Epithelial cell of prostate (primary cell): Measurements from ENCODE around the gene IGF2.

ENCODE experiments used
- DNase-seq: peaks from one replicate; pipeline ENCODE4 v3.0.0-alpha.2; 2011; ENCODE audit warnings: low read depth, low spot score
- H3K27ac ChIP-seq: fragments of 450-650 bp; 2 replicates; pipeline ENCODE4 v1.5.1; 2017; ENCODE audit warnings: mild to moderate bottlenecking

The IGF2 gene

DNA sequence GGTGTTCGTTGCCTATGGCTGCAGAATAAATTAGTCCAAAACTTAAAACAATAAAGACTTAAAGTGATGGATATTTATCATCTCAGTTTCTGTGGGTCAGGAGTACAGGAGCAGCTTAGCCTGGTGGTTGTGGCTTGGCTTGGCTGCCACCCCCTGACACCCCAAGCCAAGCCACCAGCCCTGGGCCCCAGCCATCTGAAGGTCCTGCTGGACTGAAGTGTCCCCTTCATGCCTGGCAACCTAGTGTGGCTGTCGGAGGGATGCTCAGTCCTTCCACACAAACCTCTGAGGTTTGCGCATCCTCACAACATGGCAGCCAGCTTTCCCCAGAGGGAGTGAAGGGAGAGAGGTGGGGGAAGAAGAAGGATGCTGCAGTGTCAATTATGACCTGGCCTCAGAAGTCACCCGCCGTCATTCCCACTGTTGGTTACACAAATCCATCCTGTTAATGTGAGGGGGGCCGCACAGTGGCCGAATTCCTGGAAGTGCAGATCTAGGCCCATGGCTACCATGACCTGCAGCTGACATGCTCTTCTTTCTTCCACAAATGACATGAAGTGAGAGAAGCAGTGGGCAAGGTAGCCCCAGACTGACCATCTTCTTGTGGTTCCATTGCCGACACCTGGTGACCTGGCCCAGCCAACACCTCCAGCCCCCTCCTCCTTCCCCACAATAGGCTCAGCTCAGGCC, 31.1 kb downstream of the IGF2 start:
- H3K27ac ChIP-seq: no peak overlapping the region
- no peak for DNase-seq

DNA sequence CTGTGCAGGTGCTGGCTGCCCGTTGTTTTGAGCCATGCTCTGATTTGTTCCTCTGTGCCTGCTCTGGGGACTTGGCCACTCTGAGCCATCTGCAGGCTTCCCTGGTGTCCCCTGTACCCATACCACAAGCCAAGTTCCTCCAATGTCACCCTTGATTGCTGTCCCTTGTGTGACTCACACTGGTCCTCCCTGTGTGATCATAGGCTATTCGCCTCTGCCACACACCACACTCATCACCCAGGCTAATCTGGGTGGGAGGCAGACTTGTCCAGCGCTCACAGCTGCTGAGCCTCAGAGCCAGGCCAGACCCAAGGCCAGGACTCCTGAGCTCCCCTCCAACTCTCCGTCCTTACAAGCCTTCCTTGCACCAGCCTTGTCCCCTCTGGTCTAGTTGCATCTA, 31.7 kb downstream of the IGF2 start:
- DNase-seq: no peak
- H3K27ac ChIP-seq: no peak overlapping the region

DNA sequence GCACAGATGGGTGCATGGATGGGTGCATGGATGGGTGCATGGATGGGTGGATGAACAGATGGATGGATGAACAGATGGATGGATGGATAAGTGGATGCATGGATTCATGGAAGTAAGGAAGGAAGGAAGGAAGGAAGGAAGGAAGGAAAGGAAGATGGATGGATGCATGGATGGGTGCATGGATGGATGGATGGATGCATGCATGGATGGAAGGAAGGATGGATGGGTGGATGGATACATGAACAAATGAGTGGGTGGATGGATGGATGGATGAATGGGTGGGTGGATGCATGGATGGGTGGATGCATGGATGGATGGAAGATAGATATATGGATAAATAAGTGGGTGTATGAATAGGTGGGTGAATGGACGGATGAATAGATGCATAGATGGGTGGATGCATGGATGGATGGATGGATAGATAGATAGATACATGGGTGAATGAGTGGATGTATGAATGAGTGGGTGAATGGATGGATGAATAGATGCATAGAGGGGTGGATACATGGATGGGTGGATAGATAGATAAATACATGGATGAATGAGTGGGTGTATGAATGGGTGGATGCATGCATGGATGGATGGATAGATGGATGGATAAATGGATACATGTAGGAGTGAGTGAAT, 32.5 kb downstream of the IGF2 start:
- no peak for DNase-seq
- H3K27ac ChIP-seq: no peak overlapping the region

DNA sequence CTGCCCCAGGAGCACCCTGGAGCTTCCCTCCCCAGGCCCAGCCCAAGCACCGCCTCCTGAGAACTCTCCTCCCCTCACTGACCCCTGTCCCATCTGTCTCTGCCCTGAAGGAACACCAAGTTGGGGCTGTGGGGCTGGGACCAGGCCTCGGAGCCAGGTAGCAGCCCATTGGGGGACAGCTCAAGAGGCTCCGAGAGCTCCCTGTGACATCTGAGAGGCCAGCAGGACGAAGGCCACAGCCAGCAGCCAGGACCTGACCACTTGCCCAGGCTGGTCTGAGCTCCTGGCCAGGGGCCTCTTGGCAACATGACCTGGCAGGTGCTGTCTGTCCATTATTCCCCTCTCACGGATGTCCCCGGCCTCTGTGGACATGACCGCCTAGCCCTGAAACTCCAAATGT, 33.7 kb downstream of the IGF2 start:
- DNase-seq: no peak

DNA sequence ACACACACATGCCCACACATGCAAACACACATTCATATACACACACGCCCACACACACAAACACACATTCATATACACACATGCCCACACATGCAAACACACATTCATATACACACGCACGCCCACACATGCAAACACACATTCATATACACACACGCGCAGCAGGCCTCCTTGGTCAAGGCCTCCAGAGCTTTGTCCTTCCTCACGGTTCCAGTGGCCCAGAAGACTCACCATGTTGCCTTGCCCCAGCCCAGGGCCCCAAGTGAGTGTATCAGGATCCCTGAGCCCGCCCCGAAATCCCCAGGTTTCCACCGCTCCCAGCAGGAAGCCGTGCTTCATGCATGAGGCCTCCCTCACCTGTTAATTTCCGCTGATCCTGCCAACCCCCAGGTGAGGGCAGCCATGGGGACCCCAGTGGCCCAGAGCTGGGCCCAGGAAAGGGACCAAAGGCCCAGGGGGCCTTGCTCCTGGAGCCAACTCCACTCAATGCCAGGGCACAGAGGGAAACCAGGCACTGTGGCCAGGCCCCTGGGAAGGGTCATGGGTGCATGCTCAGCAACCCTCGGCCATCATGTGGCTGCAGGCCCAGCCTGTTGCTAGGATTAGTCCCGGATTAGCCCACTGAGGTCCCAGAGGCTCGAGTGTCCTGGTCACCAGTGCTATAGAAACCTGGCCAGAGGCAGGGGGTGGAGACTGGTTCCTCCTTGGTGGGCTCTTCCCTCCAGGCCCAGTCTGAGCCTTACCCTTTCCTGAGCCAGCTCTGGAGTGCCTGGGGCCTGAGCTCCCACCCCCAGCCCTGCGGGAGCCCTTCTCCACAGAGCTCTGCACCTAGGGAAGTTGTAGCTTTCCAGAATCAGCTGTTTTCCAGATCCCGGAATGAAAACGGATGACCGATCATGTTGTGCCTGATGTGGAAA, 34.4 kb downstream of the IGF2 start:
- H3K27ac ChIP-seq: no peak overlapping the region
- no peak for DNase-seq

More for the DNA sequence above, 33.7 kb downstream of the IGF2 start:
- no peak overlapping the region for H3K27ac ChIP-seq

DNA sequence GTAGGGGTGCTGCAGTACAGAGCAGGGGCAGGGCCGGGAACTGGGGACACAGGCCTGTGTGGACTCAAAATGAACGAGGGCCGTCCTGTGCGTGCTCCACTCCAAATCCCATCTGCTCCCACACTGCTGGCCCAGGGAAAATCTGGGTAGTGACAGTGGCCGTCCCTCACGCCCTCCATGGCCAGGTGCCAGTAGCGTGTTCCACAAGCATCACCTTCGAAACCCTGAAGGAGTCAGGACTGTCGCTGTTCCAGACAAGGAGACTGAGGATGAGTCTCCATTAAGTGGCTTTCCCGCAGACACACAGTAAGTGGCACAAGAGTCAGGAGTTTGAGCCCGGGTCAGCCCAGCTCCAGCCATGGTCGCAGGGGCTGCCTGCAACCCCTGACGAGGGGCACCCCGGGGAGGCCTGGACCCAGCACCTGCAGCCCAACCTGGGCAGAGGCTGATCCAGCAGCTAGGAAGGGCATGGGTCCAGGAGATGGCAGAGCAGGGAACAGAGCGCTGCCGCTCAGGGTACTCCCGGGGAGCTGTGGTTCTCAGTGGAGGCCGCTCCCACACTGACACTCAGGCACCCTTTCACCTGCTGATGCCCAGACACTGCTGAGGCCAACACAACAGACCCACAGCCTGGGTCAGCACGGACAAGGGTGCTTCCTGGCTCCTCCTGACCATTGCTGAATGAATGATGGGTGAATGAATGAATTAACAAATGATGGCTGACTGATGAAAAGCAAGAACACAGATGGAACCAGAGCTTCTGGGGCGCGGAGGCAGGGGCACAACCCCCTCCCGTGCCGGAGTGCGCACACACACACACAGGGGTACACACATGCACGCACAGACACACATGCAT, 35.3 kb downstream of the IGF2 start:
- DNase-seq: no peak
- no peak overlapping the region for H3K27ac ChIP-seq

DNA sequence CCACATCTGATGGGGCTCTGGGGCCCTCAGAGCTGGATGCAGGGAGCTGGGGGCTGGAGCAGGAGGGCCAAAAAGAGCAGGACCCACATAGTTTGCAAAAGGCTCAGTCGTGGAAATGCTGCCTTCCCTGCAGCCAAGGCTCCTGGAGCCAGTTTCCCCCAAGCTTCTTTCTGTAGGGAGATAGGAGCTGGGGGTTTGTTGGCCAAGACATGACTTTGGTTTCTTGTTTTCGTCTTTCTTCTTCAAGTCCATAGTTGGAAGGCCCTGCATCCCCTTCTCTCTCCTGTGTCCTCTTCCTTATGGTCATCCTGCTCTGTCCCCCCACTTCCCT, 36.3 kb downstream of the IGF2 start:
- no peak for DNase-seq
- no peak overlapping the region for H3K27ac ChIP-seq

DNA sequence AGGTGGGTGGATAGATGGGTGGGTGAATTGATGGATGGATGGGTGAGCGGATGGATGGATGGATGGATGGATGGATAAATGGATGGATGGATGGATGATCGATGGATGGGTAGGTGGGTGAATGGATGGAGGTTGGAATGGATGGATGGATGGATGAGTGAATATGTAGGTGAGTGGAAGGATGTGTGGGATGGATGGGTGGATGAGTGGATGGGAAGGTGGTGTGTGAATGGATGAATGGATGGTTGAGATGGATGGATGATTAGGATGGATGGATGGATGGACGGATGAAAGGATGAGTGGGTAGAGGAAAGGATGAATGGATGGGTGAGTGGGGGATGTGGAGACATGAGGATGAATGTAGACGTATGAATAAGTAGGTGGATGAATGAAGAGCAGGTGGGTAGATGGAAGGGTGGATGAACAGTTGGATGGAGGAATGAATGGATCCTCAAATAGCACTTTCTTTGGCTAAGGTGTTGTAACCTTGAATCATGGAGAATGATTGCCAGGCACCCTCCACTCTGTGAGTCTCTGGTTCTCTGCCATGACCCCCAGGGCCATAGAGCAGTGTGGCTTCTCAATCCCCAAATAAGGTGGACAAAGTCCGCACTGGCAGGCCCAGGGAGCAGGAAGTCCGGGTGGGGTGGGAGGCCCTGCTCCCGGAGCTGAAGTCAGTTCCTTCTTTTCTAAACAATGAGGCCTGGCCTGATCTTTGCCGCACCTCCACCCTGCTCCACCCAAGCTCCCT, 36.9 kb downstream of the IGF2 start:
- no peak for DNase-seq
- H3K27ac ChIP-seq: no peak overlapping the region

DNA sequence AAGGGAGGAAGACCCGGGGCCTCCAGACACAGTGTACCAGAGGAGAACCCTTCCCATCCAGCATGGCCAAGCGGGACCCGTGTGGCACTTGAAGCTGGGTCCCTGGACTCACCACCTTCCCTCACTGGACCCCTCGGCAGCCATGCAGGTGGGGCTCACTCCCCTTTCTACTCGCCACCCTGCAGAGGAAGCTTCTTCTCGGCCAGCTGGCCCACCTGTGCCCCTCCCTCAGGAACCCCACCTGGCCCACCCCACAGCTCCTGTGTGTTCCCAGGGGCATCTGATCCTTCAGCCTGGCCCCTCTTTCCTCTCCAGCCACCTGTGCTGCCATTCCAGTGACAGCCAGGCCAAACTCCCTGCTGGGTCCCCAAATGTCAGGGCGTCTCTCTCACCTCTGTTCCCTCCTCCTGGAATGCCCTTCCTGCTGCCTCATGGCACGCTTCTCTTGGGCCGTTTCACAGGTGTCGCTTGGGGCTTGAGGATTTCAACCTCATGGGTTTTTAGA, 38.0 kb downstream of the IGF2 start:
- DNase-seq: no peak
- no peak overlapping the region for H3K27ac ChIP-seq

DNA sequence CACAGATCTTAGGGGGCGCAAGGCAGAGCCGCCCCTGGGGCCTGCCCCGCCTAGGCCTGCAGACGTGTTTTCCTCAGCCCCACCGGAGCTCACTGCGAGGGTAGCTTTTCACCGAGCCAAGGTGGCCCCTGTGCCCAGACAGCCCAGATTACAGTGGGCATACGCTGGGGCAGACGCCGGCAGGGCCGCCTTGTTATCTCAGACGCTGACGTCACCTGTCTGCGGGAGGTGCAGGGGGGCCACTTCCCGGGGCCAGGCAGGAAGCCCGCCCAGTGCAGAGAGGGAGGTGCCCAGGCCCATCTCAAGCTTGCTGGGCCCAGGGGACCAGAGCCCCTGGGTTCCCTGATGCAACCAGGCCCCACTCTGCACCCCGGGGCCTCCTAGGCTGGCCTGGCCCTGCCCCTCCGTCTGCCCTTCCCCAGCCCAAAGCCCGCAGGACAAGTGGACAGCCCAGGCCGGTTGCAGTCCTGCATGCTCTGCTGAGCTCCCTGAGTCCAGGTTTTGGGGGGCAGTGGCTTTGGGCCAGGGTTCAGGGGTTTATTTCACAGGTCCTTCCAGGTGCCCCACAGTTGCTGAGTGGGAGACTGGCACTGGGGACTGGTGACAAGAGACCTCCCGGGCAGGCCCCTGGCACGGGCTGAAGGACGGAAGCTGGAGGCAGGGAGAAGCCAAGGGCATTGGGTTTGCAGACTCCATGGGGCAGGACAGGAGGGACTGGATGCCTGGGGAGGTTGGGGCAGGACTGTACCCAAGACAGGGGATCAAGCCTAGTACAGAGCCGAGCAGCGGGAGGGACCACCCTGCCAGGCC, 38.6 kb downstream of the IGF2 start:
- no peak overlapping the region for H3K27ac ChIP-seq
- no peak for DNase-seq

DNA sequence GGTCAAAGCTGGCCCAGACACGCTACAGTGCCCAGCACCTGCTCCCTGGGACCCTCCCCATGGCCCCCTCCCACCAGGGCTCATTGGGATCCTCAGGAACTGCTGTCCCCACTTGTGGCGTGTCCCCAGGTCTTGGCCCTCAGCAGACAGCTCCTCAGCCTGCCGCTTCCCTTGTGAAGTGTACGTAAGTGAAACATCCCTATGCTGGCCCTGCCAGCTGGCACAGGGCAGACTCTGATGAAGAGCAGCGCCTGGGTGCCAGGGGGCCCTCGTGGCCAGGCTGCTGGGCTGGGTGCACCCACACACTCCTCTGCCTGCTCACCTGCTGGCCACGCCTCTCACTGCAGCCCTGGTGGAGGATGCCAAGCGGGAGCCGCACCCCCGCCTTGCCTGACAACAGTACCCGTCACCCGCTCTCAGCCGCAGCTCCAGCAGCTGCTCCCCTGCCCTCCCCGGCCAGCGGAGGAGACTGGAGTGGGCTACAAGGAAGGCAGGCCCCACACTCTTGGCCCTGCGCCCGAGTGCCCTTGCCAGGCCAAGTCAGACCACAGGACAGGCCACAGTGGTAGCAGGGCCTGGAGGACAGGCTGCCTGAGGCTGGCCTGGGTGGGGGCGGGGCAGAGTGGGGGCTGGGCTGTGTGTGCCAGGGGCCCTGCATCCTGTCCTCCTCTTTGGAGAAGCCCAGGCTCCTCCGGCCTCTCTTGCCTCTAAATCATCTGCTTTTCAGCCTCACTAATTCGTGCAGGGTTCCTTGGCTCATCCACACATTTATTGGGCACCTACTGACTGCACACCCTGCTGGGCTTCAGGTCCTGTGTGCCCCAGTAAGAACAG, 39.5 kb downstream of the IGF2 start:
- H3K27ac ChIP-seq: no peak overlapping the region
- DNase-seq: peak; percentile 62

DNA sequence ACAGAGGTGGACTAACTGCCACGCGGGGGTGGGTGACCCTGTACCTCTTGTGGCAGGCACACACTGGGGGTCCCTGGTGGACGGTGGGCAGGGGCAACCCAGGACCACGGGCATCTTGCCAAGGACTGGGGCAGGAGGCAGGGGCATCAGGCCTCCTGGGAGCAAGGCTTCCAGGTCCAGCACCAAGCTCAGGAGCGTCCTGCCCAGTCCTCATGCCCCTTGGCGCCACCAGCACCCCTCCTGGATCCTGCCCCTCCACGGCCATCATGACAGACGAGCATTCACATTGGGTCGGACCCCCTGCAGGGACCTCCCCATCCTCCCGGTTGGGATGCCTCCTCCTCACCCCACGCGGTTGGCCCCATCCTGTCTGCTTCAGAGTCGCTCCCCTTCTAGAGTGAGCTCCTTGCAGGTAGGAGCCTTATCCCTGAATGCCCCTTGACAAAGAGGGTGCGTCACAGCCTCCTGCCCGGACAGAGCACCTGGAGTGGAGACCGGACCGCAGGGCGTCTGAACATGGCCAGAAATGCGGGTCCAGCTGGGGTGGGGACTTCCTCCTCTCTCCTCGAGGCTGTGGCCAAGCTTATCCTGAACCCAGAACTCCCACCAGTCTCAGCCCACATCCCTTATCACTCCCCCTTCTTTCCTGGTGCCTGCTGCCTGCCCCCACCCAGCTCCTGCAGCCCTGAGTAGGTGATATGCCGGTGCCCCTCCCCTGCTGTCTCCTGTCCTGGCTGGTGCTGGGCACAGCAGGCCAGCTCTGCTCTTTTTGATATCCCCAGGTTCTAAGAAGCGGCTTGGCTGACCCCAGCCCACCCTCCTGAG, 40.3 kb downstream of the IGF2 start:
- DNase-seq: no peak
- no peak overlapping the region for H3K27ac ChIP-seq

DNA sequence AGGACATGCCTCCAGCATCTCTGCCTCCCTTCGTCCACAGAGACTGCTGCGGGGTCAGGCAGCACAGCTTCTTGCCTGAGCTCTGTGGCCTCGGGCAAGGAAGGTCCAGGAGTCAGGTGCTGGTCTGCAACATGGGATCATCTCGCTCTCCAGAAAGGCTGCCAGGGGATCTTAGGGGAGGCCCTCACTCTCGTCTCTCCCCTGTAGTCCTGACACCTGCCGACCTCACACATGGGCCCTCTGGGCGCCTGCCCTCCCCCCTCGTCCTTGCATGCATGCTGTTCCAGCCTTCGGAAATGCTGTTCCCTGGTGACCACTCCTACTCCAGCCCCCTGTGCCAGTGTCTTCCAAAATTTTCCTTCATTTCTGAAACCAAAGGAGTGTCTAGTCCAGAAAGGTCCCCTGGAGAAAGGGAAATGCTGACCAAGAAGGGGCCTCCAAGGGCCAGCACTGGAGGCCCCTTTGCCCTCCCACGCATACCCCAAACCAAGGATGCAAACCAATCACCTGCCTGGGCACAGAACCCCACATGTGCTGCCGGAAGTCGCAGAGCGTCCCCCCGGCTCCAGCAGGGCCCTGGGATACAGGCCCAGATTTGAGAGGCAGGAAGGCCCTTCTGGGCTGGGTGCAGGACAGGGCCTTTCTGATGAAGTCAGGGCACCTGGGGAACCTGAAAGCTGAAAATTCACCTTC, 41.0 kb downstream of the IGF2 start:
- no peak overlapping the region for H3K27ac ChIP-seq
- DNase-seq: no peak

DNA sequence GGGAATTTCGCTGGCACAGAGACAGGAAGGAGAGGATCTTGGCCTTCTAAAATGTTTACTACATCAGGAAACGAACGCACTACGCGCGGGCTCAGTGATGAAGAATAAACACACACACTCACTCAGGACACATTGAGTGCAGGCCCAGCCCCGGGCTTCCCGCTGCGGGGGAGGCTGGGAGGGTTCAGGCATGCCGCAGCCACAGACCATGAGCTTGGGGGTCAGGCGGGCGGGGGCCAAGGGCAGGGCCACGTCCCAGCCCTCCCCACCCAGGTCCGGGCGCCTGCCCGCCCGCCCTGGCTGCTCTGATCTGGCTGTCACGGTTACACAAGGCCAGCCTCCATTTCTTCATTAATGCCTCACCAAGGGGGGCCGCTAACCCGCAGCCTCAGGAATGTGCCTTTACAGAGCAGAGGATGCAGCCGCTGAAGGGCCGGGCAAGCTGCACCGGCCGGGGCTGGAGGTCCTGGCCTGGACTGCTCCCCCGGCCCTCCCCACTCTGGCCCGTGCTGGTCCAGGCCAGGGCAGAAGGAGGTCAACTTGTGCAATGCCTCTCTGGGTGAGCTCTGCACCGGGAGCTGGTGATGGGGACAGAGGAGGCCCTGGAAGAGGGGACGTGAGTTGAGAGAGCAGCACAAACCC, 41.7 kb downstream of the IGF2 start:
- no peak for DNase-seq
- no peak overlapping the region for H3K27ac ChIP-seq

DNA sequence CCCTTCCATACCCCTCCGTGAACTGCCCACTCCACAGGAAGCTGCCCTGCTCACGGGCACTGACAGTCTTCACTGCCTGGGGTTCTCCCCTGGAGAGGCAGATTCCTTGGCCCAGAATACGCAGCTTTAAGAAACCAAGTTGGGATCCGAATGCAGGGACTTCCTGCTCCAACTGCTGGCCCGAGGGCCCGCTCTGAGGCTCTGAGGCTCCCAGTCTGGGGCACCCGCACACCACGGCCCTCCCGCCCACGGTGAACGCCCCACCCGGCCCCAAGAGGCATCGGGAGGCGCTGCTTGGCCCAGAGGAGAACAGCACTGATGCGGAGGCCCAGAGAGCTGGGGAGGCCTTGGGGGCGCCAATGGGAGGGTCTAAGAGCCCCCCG, 42.3 kb downstream of the IGF2 start:
- no peak for DNase-seq
- H3K27ac ChIP-seq: no peak overlapping the region
